Neuronal stem cell (in vitro differentiated cells): ENCODE results near the gene MED13L.
"Not testable (repeated sequence)": the region's sequence is repeated elsewhere in the genome, so short reads cannot be mapped to it uniquely, and the experiment has no call there.

Source experiments
- DNase-seq: peaks from one replicate; pipeline ENCODE4 v3.0.0-alpha.2; 2013; ENCODE audit warnings: low spot score
- H2AFZ ChIP-seq: one replicate; pipeline ENCODE4 v1.6.1; 2013; ENCODE audit warnings: mild to moderate bottlenecking, low read length, inconsistent platforms
- H2AK5ac ChIP-seq: 2 replicates; pipeline ENCODE4 v1.6.1; 2013; ENCODE audit warnings: low read depth, mild to moderate bottlenecking, inconsistent platforms, low read length, moderate library complexity, mixed read lengths
- H2BK120ac ChIP-seq: 2 replicates; pipeline ENCODE4 v1.6.1; 2013; ENCODE audit warnings: low read depth, mild to moderate bottlenecking, inconsistent platforms, low read length, moderate library complexity, mixed read lengths
- H2BK12ac ChIP-seq: one replicate; pipeline ENCODE4 v1.6.1; 2013; ENCODE audit warnings: low read length, inconsistent platforms
- H2BK15ac ChIP-seq: 2 replicates; pipeline ENCODE4 v1.6.1; 2013; ENCODE audit warnings: mild to moderate bottlenecking, low read length, inconsistent platforms, mixed read lengths
- H2BK5ac ChIP-seq: one replicate; pipeline ENCODE4 v1.6.1; 2013; ENCODE audit warnings: inconsistent platforms, mild to moderate bottlenecking, low read length, moderate library complexity
- H3K14ac ChIP-seq: one replicate; pipeline ENCODE4 v1.6.1; 2013; ENCODE audit warnings: low read length, inconsistent platforms
- H3K18ac ChIP-seq: 2 replicates; pipeline ENCODE4 v1.6.1; 2013; ENCODE audit warnings: low read length, inconsistent platforms
- H3K23ac ChIP-seq: 2 replicates; pipeline ENCODE4 v1.6.1; 2013; ENCODE audit warnings: low read depth, mild to moderate bottlenecking, mixed read lengths, low read length, inconsistent platforms; ENCODE audit not compliant: poor library complexity
- H3K27ac ChIP-seq: replicated peaks from 3 replicates; pipeline ENCODE4 v1.5.1; 2013; ENCODE audit warnings: low read length, inconsistent platforms
- H3K27me3 ChIP-seq, 3 experiments: 2 replicates each; pipeline ENCODE4 v1.6.1; 2013; ENCODE audit warnings: low read length in 3 of 3, mild to moderate bottlenecking in 2 of 3, inconsistent platforms in 1 of 3, low read depth in 1 of 3, mixed read lengths in 1 of 3, moderate library complexity in 1 of 3; ENCODE audit not compliant: control insufficient read depth in 3 of 3, insufficient read depth in 3 of 3
- H3K36me3 ChIP-seq, 2 donors: replicated peaks in 1 of 2; 2 replicates each; pipeline ENCODE4 v1.6.1; 2013; ENCODE audit warnings: low read length in 2 of 2; ENCODE audit not compliant: control insufficient read depth in 2 of 2, insufficient read depth in 2 of 2
- H3K4ac ChIP-seq: 2 replicates; pipeline ENCODE4 v1.6.1; 2013; ENCODE audit warnings: inconsistent platforms, mild to moderate bottlenecking, low read length, moderate library complexity
- H3K4me1 ChIP-seq, 2 donors: 1 replicate in 1 of 2; 2 replicates in 1 of 2; pipeline ENCODE4 v1.6.1; 2013; ENCODE audit warnings: low read length in 2 of 2, low read depth in 1 of 2; ENCODE audit not compliant: control insufficient read depth in 2 of 2, insufficient read depth in 1 of 2
- H3K4me2 ChIP-seq: one replicate; pipeline ENCODE4 v1.6.1; 2013; ENCODE audit warnings: mild to moderate bottlenecking, low read length, inconsistent platforms; ENCODE audit not compliant: insufficient read depth, poor library complexity, severe bottlenecking
- H3K4me3 ChIP-seq, 2 donors: 2 replicates each; pipeline ENCODE4 v1.5.1; 2013; ENCODE audit warnings: low read length in 2 of 2, mild to moderate bottlenecking in 2 of 2, inconsistent platforms in 1 of 2, moderate library complexity in 1 of 2
- H3K79me1 ChIP-seq: one replicate; pipeline ENCODE4 v1.6.1; 2013; ENCODE audit warnings: low read depth, mild to moderate bottlenecking, inconsistent platforms, low read length, moderate library complexity
- H3K9ac ChIP-seq: one replicate; pipeline ENCODE4 v1.6.1; 2013; ENCODE audit warnings: mild to moderate bottlenecking, low read depth, low read length, inconsistent platforms; ENCODE audit not compliant: poor library complexity
- H3K9me3 ChIP-seq, 2 donors: replicated peaks in 1 of 2; 2 replicates each; pipeline versions ENCODE3 to v1.6.1; 2013; ENCODE audit warnings: low read length in 2 of 2, mild to moderate bottlenecking in 2 of 2, inconsistent platforms in 1 of 2, low read depth in 1 of 2, mixed read lengths in 1 of 2, moderate library complexity in 1 of 2; ENCODE audit not compliant: control insufficient read depth in 2 of 2, insufficient read depth in 1 of 2
- H4K8ac ChIP-seq: one replicate; pipeline ENCODE4 v1.6.1; 2013; ENCODE audit warnings: low read depth, mild to moderate bottlenecking, inconsistent platforms, low read length, moderate library complexity
- H4K91ac ChIP-seq: one replicate; pipeline ENCODE4 v1.6.1; 2013; ENCODE audit warnings: low read length, low read depth, mild to moderate bottlenecking, inconsistent platforms; ENCODE audit not compliant: poor library complexity
- WGBS, 2 donors: extraction: QIAGEN DNeasy Blood & Tissue Kit; methylation state at CpG; one replicate each; pipeline ENCODE4 v1.1.7; 2013; ENCODE audit warnings: missing lambda C conversion rate in 2 of 2, mixed read lengths in 1 of 2; ENCODE audit not compliant: insufficient read length in 2 of 2, insufficient replicate concordance in 1 of 2; ENCODE audit errors: extremely low coverage in 2 of 2; 5-methylcytosine and 5-hydroxymethylcytosine counted together

The MED13L gene

GRCh38 chr12:115976829-115977228 is 300.7 kb downstream of the MED13L start:
- not testable (repeated sequence) for H3K23ac ChIP-seq, H3K4ac ChIP-seq, H2BK5ac ChIP-seq, H3K27ac ChIP-seq, H3K27me3 ChIP-seq, H4K91ac ChIP-seq, H3K14ac ChIP-seq, DNase-seq, H3K4me1 ChIP-seq, H2BK12ac ChIP-seq, H2AFZ ChIP-seq, H2BK120ac ChIP-seq, H4K8ac ChIP-seq, H3K18ac ChIP-seq, H3K4me3 ChIP-seq, H3K79me1 ChIP-seq, H2BK15ac ChIP-seq, H2AK5ac ChIP-seq, H3K9me3 ChIP-seq, H3K9ac ChIP-seq, H3K4me2 ChIP-seq
- H3K36me3 ChIP-seq: peaks cover 7 to 62% of the 10 kb centered on the region in 2 donors
- no CpG with 5 or more reads among the region's 2 CpGs for whole genome bisulfite sequencing, 2 donors

- no peak overlapping the region for H3K18ac ChIP-seq
- H3K79me1 ChIP-seq: no peaks in the 10 kb centered on the region
- peaks cover 0 to 7% of the 10 kb centered on the region in 2 donors for H3K4me1 ChIP-seq
- H3K23ac ChIP-seq: no peak overlapping the region
- H3K27ac ChIP-seq: no peak overlapping the region
- peaks cover 10 to 63% of the 10 kb centered on the region in 2 donors for H3K36me3 ChIP-seq
- H3K27me3 ChIP-seq: no peaks in the 10 kb centered on the region
- H4K91ac ChIP-seq: no peak overlapping the region
- H2BK12ac ChIP-seq: no peak overlapping the region
- no peaks in the 10 kb centered on the region for H3K9me3 ChIP-seq
- H4K8ac ChIP-seq: no peak overlapping the region
- WGBS, 2 donors: no CpG with 5 or more reads among the region's 9 CpGs
- H3K4me2 ChIP-seq: no peak overlapping the region
- H2BK15ac ChIP-seq: no peak overlapping the region
- no peak overlapping the region for H2BK120ac ChIP-seq
- H2AFZ ChIP-seq: no peak overlapping the region
- no peak overlapping the region for H2AK5ac ChIP-seq
- no peak overlapping the region for H3K9ac ChIP-seq
- no peak overlapping the region for H3K4me3 ChIP-seq
- H3K4ac ChIP-seq: no peak overlapping the region
- no peak overlapping the region for H2BK5ac ChIP-seq
- DNase-seq: no peak
- no peak overlapping the region for H3K14ac ChIP-seq
Observed at GRCh38 chr12:115975411-115975810, 302.1 kb downstream of the MED13L start.

GRCh38 chr12:115973968-115974724 is 303.3 kb downstream of the MED13L start:
- no peak overlapping the region for H3K4me2 ChIP-seq
- H3K18ac ChIP-seq: no peak overlapping the region
- no peak overlapping the region for H3K9ac ChIP-seq
- H2BK12ac ChIP-seq: no peak overlapping the region
- DNase-seq: no peak
- no peaks in the 10 kb centered on the region for H3K9me3 ChIP-seq
- H3K14ac ChIP-seq: no peak overlapping the region
- no peaks in the 10 kb centered on the region for H3K27me3 ChIP-seq
- no peak overlapping the region for H4K8ac ChIP-seq
- peaks cover 0 to 7% of the 10 kb centered on the region in 2 donors for H3K4me1 ChIP-seq
- no peak overlapping the region for H2BK5ac ChIP-seq
- no peak overlapping the region for H2AK5ac ChIP-seq
- no peak overlapping the region for H3K27ac ChIP-seq
- H3K36me3 ChIP-seq: peaks cover 10 to 63% of the 10 kb centered on the region in 2 donors
- no peaks in the 10 kb centered on the region for H3K79me1 ChIP-seq
- no peak overlapping the region for H4K91ac ChIP-seq
- H3K4ac ChIP-seq: no peak overlapping the region
- H2BK15ac ChIP-seq: no peak overlapping the region
- WGBS, 2 donors: no CpG with 5 or more reads among the region's 3 CpGs
- H3K23ac ChIP-seq: no peak overlapping the region
- no peak overlapping the region for H3K4me3 ChIP-seq
- H2BK120ac ChIP-seq: no peak overlapping the region
- H2AFZ ChIP-seq: no peak overlapping the region

GRCh38 chr12:115973066-115973465 is 304.4 kb downstream of the MED13L start:
- H3K4me1 ChIP-seq: peaks cover 0 to 7% of the 10 kb centered on the region in 2 donors
- no peak overlapping the region for H2BK120ac ChIP-seq
- H3K23ac ChIP-seq: no peak overlapping the region
- no peak overlapping the region for H3K4me3 ChIP-seq
- H4K8ac ChIP-seq: no peak overlapping the region
- no peak overlapping the region for H3K27ac ChIP-seq
- no peak overlapping the region for H3K14ac ChIP-seq
- no peaks in the 10 kb centered on the region for H3K79me1 ChIP-seq
- peaks cover 14 to 69% of the 10 kb centered on the region in 2 donors for H3K36me3 ChIP-seq
- H2BK12ac ChIP-seq: no peak overlapping the region
- WGBS, 2 donors: no CpG with 5 or more reads among the region's 1 CpG
- H3K4me2 ChIP-seq: no peak overlapping the region
- H2AK5ac ChIP-seq: no peak overlapping the region
- DNase-seq: no peak
- H4K91ac ChIP-seq: no peak overlapping the region
- H2BK15ac ChIP-seq: no peak overlapping the region
- H3K9me3 ChIP-seq: no peaks in the 10 kb centered on the region
- H2AFZ ChIP-seq: no peak overlapping the region
- H3K4ac ChIP-seq: no peak overlapping the region
- no peak overlapping the region for H2BK5ac ChIP-seq
- no peak overlapping the region for H3K18ac ChIP-seq
- no peak overlapping the region for H3K9ac ChIP-seq
- no peaks in the 10 kb centered on the region for H3K27me3 ChIP-seq
